ENCODE measurements around the gene L3MBTL2.

GRCh38 chr22:41261541-41262249 is 56.6 kb downstream of the L3MBTL2 start:
- no peak for TF ChIP-seq CTCF (conservative IDR thresholded peaks at IDR 0.05 in 1 of 2, IDR thresholded peaks at IDR 0.05 in 1 of 2; ENCODE audit: extremely low read depth in 1 of 2, insufficient read depth in 1 of 2, low read depth in 1 of 2, low read length in 2 of 2)
- TF ChIP-seq EZH2 (IDR thresholded peaks at IDR 0.05; ENCODE audit: borderline replicate concordance, low read length), result no peak

Data from mammary epithelial cell (primary cell).